Heart left ventricle (tissue), 16 donors: ENCODE data around the gene INF2. TPM values are rescaled to one million over a fixed set of nuclear protein-coding genes. Genes with fewer than 3 reads are reported as not detected.

Experiments
- ATAC-seq, 4 donors: fragments of 200-7000 bp; cut with Tn5 transposase; one replicate each; pipeline ENCODE4 v1.9.1; 2020 to 2022; ENCODE audit warnings: moderate library complexity in 4 of 4, mild to moderate bottlenecking in 3 of 4, moderate number of reproducible peaks in 1 of 4
- DNase-seq, 5 donors: peaks; one replicate each; pipeline ENCODE4 v3.0.0-alpha.2; 2020
- H3K27ac ChIP-seq, 12 donors: fragments of 200-600 bp; sonication (generic) in 4 of 12; one replicate each; pipeline versions ENCODE4 v1.5.0 to v1.8.0; 2016 to 2022; ENCODE audit warnings: mild to moderate bottlenecking in 2 of 12
- H3K27me3 ChIP-seq, 9 donors: fragments of 200-600 bp; sonication (generic) in 2 of 9; one replicate each; pipeline versions ENCODE4 v1.5.1 to v1.8.0; 2016 to 2022; ENCODE audit warnings: mild to moderate bottlenecking in 3 of 9
- H3K36me3 ChIP-seq, 9 donors: fragments of 200-600 bp; sonication (generic) in 2 of 9; one replicate each; pipeline versions ENCODE4 v1.5.0 to v1.8.0; 2018 to 2022; ENCODE audit warnings: mild to moderate bottlenecking in 2 of 9
- H3K4me1 ChIP-seq, 12 donors: fragments of 200-600 bp; sonication (generic) in 4 of 12; one replicate each; pipeline versions ENCODE4 v1.5.0 to v1.8.0; 2016 to 2022; ENCODE audit warnings: mild to moderate bottlenecking in 3 of 12
- H3K4me3 ChIP-seq, 12 donors: fragments of 200-600 bp; sonication (generic) in 4 of 12; one replicate each; pipeline versions ENCODE4 v1.5.0 to v1.8.0; 2017 to 2022; ENCODE audit warnings: mild to moderate bottlenecking in 9 of 12, moderate library complexity in 4 of 12
- H3K9me3 ChIP-seq, 12 donors: fragments of 200-600 bp; sonication (generic) in 4 of 12; one replicate each; pipeline versions ENCODE4 v1.5.0 to v1.8.0; 2016 to 2022; ENCODE audit warnings: mild to moderate bottlenecking in 1 of 12
- CTCF ChIP-seq, 12 donors: fragments of 200-600 bp; sonication (generic) in 4 of 12; IDR thresholded peaks; one replicate each; pipeline versions ENCODE4 v1.5.0 to v1.8.0; 2018 to 2022; ENCODE audit warnings: antibody characterized with exemption in 12 of 12, mild to moderate bottlenecking in 5 of 12
- POLR2A ChIP-seq, 2 donors: fragments of 450-650 bp; IDR thresholded peaks; one replicate each; pipeline ENCODE4 v1.6.1; 2017; ENCODE audit warnings: antibody characterized with exemption in 2 of 2, mild to moderate bottlenecking in 2 of 2, moderate library complexity in 2 of 2
- whole genome bisulfite sequencing, 4 donors: extraction: QIAGEN DNeasy Blood & Tissue Kit in 2 of 4; methylation state at CpG; one replicate each; pipeline versions ENCODE4 v1.1.5 to v1.1.7; 2013 to 2018; 5-methylcytosine and 5-hydroxymethylcytosine counted together
- intact Hi-C, 10 donors: fragments of 100-400 bp; cut with DNase I; formaldehyde crosslinking; loops; one replicate each; pipeline versions ENCODE4 v1.11.1 to v1.14.2; 2022
- polyA plus RNA-seq, 2 donors: library from polyadenylated mRNA; stranded (reverse); fragments of 200-250 nt; gene quantifications; one replicate each; pipeline ENCODE4 v1.2.3, GENCODE V29; 2013
- total RNA-seq, 9 donors: library from RNA; depleted of rRNA in 2 of 9; stranded (reverse); fragments of >200 nt in 2 of 9; fragmentation: NEBNext Ultra II Directional in 3 of 9; extraction: Animal tissue kit (Norgen Biotek cat#: 25700) in 3 of 9; gene quantifications; one replicate each; pipeline versions ENCODE4 v1.1.0 to v1.2.4, GENCODE V29; 2016 to 2023
- donor health status: ischemic (EF 13 %, LVEDD 7.1; RV severe dilation, severe dysfunction).
- donor health status: healthy with polysubstance abuse.
- donor health status: DM: no; HTN: yes; CAD: no.
- donor health status: DM: no; HTN: no; CAD: no.
- donor health status: ischemic (EF 25% LVEDD 6.9; RV normal size, moderate dysfunction).
- donor health status: ischemic (EF 25% LVEDD 5.7; RV mildly dilated, moderate dysfunction).
- donor health status: healthy.
- donor health status: DM: yes; HTN: yes; CAD: no.
- donor health status: ischemic (EF 35%, LVEDD 5.7; RV mildly dilated, moderate dysfunction).
- donor health status: nonischemic (EF 11% LVEDD 7.7; RV severe dilation, severe dysfunction).
- donor health status: DM: yes; HTN: yes; CAD: no.
- donor health status: PGD.
- donor health status: ischemic (EF 29% LVEDD 5.4; RV normal size, mild dysfunction).
- donor health status: nonischemic (EF 23%, LVEDD 6.1; RV moderate dilation, normal function).

The INF2 gene
- total and polyA plus RNA-seq, 11 donors: 26.0 to 58.9 (median 28.8) TPM

GRCh38 chr14:104753528-104754212 lies 64.3 kb downstream of the INF2 start:
- Histone ChIP-seq H3K9me3 (no peaks in the 10 kb centered on the region), H3K27me3 (no peaks in the 10 kb centered on the region), H3K4me1 (peaks cover 0 to 33% (median 24%) of the 10 kb centered on the region in 12 donors), H3K27ac (peak overlapping the region in 11 of 12 donors; percentile 58 to 95 (median 88)), H3K36me3 (peaks cover 0 to 36% (median 29%) of the 10 kb centered on the region in 9 donors), H3K4me3 (peak overlapping the region; percentile 68 to 100 (median 87))
- ATAC-seq: peak in 2 of 4 donors; percentile 0
- intact Hi-C loops: loop anchor here in 1 of 10 donors (5.0 kb wide), 1 partner anchor 39 kb away; no protein-coding TSS in a partner anchor
- TF ChIP-seq POLR2A (IDR thresholded peaks at IDR 0.05): no peak
- TF ChIP-seq CTCF (IDR thresholded peaks at IDR 0.05): no peak
- no peak for DNase-seq
- WGBS, 4 donors: 2 to 11% (median 5%) methylated on average over 8 to 30 of the region's 30 CpGs

DNA sequence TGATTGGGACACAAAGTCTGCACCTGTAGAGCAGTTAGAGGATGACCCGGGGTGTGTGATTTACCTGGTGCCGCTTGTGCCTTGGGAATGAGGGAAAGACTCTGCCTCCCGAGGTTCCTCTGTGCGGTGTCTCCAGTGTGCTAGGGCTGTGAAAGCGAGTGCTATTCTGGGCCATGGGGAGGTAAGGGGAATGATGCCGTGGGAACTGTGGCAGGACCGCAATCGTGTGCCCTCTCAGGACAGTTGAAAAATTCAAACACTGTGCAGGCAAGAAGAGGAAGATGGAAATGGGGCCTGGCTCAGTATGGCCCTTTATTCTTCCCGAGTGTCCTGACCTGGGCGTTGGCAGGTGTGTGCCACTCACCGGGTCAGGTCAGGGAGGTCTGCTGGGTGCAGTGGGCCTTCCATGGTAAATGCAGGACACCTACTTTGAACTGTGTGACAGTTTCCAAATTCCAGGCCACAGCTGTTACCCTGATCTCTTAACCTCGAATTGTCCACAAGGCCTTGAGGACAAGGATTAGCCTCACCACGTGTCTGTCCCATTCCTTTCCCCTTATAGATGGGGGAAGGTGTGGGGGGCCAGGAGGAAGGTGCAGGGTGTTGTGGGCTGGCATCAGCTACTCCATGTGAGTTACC lies 64.9 kb downstream of the INF2 start:
- ATAC-seq (no peak), DNase-seq (peak in 1 of 5 donors; percentile 19)
- 42 to 65% (median 60%) methylated on average over 12 to 13 of the region's 13 CpGs for WGBS, 4 donors

GRCh38 chr14:104755621-104756020 lies 66.2 kb downstream of the INF2 start:
- intact Hi-C loops: no loop called here
- H3K36me3 ChIP-seq: peaks cover 0 to 55% (median 46%) of the 10 kb centered on the region in 9 donors
- peaks cover 0 to 30% (median 23%) of the 10 kb centered on the region in 12 donors for H3K4me1 ChIP-seq
- peak in 1 of 5 donors; percentile 21 for DNase-seq
- H3K27me3 ChIP-seq: no peaks in the 10 kb centered on the region
- no peak for ATAC-seq
- no peak for TF ChIP-seq CTCF (IDR thresholded peaks at IDR 0.05)
- TF ChIP-seq POLR2A (IDR thresholded peaks at IDR 0.05): no peak
- 83 to 88% (median 87%) methylated on average over 5 to 11 of the region's 11 CpGs for WGBS, 4 donors
- H3K27ac ChIP-seq: no peak overlapping the region
- no peak overlapping the region for H3K4me3 ChIP-seq
- H3K9me3 ChIP-seq: no peaks in the 10 kb centered on the region

More for the DNA sequence above, 64.9 kb downstream of the INF2 start:
- Histone ChIP-seq H3K36me3 (peaks cover 0 to 43% (median 36%) of the 10 kb centered on the region in 9 donors), H3K4me3 (peak overlapping the region in 11 of 12 donors; percentile 68 to 99 (median 86)), H3K9me3 (no peaks in the 10 kb centered on the region), H3K27ac (peak overlapping the region in 4 of 12 donors; percentile 85 to 91 (median 89)), H3K4me1 (peaks cover 0 to 30% (median 24%) of the 10 kb centered on the region in 12 donors), H3K27me3 (no peaks in the 10 kb centered on the region)
- intact Hi-C loops: loop anchor here in 1 of 10 donors (5.0 kb wide), 1 partner anchor 38 kb away; no protein-coding TSS in a partner anchor
- TF ChIP-seq POLR2A (IDR thresholded peaks at IDR 0.05) (no peak), CTCF (IDR thresholded peaks at IDR 0.05) (no peak)
